ENCODE measurements around the gene SETBP1. TPM values are rescaled to one million over a fixed set of nuclear protein-coding genes. Genes with fewer than 3 reads are reported as not detected.

The SETBP1 gene
- total RNA-seq, 1 donor from 2014 or later = 12.4 TPM

GRCh38 chr18:44869533-44869932, 188.8 kb downstream of the SETBP1 start:
- DNase-seq (ENCODE audit: low read depth) (no peak), FAIRE-seq (no peak)
- H3K36me3 ChIP-seq (ENCODE audit: insufficient read depth, low read length) = no peaks in the 10 kb centered on the region
- H3K4me1 Mint-ChIP-seq (ENCODE audit: low read depth, unreplicated experiment) = no peaks in the 10 kb centered on the region
- no peaks in the 10 kb centered on the region for H3K79me2 ChIP-seq (ENCODE audit: insufficient read depth, low read length)
- H2AFZ ChIP-seq (ENCODE audit: low read depth, low read length) = no peak overlapping the region
- no peaks in the 10 kb centered on the region for H3K9me3 ChIP-seq (ENCODE audit: insufficient read depth, low read depth, low read length)
- H3K36me3 Mint-ChIP-seq (ENCODE audit: low read depth, unreplicated experiment) = no peaks in the 10 kb centered on the region
- no peaks in the 10 kb centered on the region for H3K27me3 ChIP-seq (ENCODE audit: insufficient read depth, low read length)
- no peak overlapping the region for H3K27ac Mint-ChIP-seq (ENCODE audit: unreplicated experiment)
- no peak overlapping the region for H3K4me3 ChIP-seq (ENCODE audit: insufficient read depth, low read depth, low read length)
- peaks cover 7% of the 10 kb centered on the region for H3K27me3 Mint-ChIP-seq (ENCODE audit: low read depth, unreplicated experiment)
- H3K9ac ChIP-seq (ENCODE audit: low read length) = no peak overlapping the region
- TF ChIP-seq CTCF (IDR thresholded peaks at IDR 0.05; ENCODE audit: insufficient read depth, low read depth, low read length) (no peak), EZH2 (IDR thresholded peaks at IDR 0.05; ENCODE audit: insufficient read depth, low read length) (no peak)
- H3K4me2 ChIP-seq (ENCODE audit: low read length) = no peak overlapping the region
- no peaks in the 10 kb centered on the region for H3K4me1 ChIP-seq (ENCODE audit: insufficient read depth, low read length)
- no peaks in the 10 kb centered on the region for H4K20me1 ChIP-seq (ENCODE audit: insufficient read depth, low read length)
- no peak overlapping the region for H3K27ac ChIP-seq (ENCODE audit: low read depth, low read length)
- H3K9me3 Mint-ChIP-seq (ENCODE audit: unreplicated experiment) = peaks cover 3% of the 10 kb centered on the region
- no peak overlapping the region for H3K4me3 Mint-ChIP-seq (ENCODE audit: unreplicated experiment)

- Histone ChIP-seq H3K36me3 (ENCODE audit: insufficient read depth, low read length) (no peaks in the 10 kb centered on the region), H3K9ac (ENCODE audit: low read length) (no peak overlapping the region), H3K4me3 (ENCODE audit: insufficient read depth, low read depth, low read length) (no peak overlapping the region), H3K4me2 (ENCODE audit: low read length) (no peak overlapping the region), H3K27me3 (ENCODE audit: insufficient read depth, low read length) (no peaks in the 10 kb centered on the region), H3K4me1 (ENCODE audit: insufficient read depth, low read length) (no peaks in the 10 kb centered on the region), H4K20me1 (ENCODE audit: insufficient read depth, low read length) (no peaks in the 10 kb centered on the region), H3K27ac (ENCODE audit: low read depth, low read length) (no peak overlapping the region), H2AFZ (ENCODE audit: low read depth, low read length) (no peak overlapping the region), H3K79me2 (ENCODE audit: insufficient read depth, low read length) (no peaks in the 10 kb centered on the region), H3K9me3 (ENCODE audit: insufficient read depth, low read depth, low read length) (no peaks in the 10 kb centered on the region)
- Mint-ChIP-seq H3K9me3 (ENCODE audit: unreplicated experiment) (peaks cover 3% of the 10 kb centered on the region), H3K27ac (ENCODE audit: unreplicated experiment) (no peak overlapping the region), H3K27me3 (ENCODE audit: low read depth, unreplicated experiment) (peaks cover 2% of the 10 kb centered on the region), H3K4me3 (ENCODE audit: unreplicated experiment) (no peak overlapping the region), H3K4me1 (ENCODE audit: low read depth, unreplicated experiment) (no peaks in the 10 kb centered on the region), H3K36me3 (ENCODE audit: low read depth, unreplicated experiment) (peaks cover 4% of the 10 kb centered on the region)
- TF ChIP-seq EZH2 (IDR thresholded peaks at IDR 0.05; ENCODE audit: insufficient read depth, low read length) = no peak
- no peak for TF ChIP-seq CTCF (IDR thresholded peaks at IDR 0.05; ENCODE audit: insufficient read depth, low read depth, low read length)
- FAIRE-seq = no peak
- DNase-seq (ENCODE audit: low read depth) = no peak
Measured at GRCh38 chr18:44870631-44871502, 190.2 kb downstream of the SETBP1 start.

DNA sequence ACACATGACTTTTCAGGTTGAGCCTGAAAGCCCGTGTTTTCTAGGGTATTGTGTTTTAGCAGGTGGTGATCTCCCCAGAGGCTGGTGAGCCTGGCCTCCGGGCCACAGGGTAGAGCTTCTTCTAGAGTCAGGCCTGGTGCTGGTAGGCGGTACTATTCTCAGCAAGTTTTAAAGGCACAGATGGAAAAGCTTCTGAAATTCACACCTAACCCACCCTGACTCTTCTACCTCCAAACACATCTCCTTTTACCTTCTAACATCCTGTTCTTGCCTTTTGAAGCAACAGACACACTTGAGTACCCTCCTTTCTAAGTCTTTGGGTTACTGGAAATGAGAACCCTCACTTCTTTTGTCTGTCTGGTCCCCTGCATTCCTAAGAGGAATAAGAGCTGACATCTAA, 191.1 kb downstream of the SETBP1 start:
- peaks cover 7% of the 10 kb centered on the region for H3K36me3 Mint-ChIP-seq (ENCODE audit: low read depth, unreplicated experiment)
- H3K27ac Mint-ChIP-seq (ENCODE audit: unreplicated experiment) = no peak overlapping the region
- FAIRE-seq (no peak), DNase-seq (ENCODE audit: low read depth) (no peak)
- H3K27me3 Mint-ChIP-seq (ENCODE audit: low read depth, unreplicated experiment) = peaks cover 2% of the 10 kb centered on the region
- no peak for TF ChIP-seq EZH2 (IDR thresholded peaks at IDR 0.05; ENCODE audit: insufficient read depth, low read length)
- TF ChIP-seq CTCF (IDR thresholded peaks at IDR 0.05; ENCODE audit: insufficient read depth, low read depth, low read length) = no peak
- Histone ChIP-seq H3K4me2 (ENCODE audit: low read length) (no peak overlapping the region), H3K4me1 (ENCODE audit: insufficient read depth, low read length) (no peaks in the 10 kb centered on the region), H3K4me3 (ENCODE audit: insufficient read depth, low read depth, low read length) (no peak overlapping the region), H3K27ac (ENCODE audit: low read depth, low read length) (no peak overlapping the region), H4K20me1 (ENCODE audit: insufficient read depth, low read length) (no peaks in the 10 kb centered on the region), H3K9ac (ENCODE audit: low read length) (no peak overlapping the region), H2AFZ (ENCODE audit: low read depth, low read length) (no peak overlapping the region), H3K27me3 (ENCODE audit: insufficient read depth, low read length) (no peaks in the 10 kb centered on the region), H3K79me2 (ENCODE audit: insufficient read depth, low read length) (no peaks in the 10 kb centered on the region), H3K36me3 (ENCODE audit: insufficient read depth, low read length) (no peaks in the 10 kb centered on the region), H3K9me3 (ENCODE audit: insufficient read depth, low read depth, low read length) (no peaks in the 10 kb centered on the region)
- no peaks in the 10 kb centered on the region for H3K9me3 Mint-ChIP-seq (ENCODE audit: unreplicated experiment)
- no peaks in the 10 kb centered on the region for H3K4me1 Mint-ChIP-seq (ENCODE audit: low read depth, unreplicated experiment)
- H3K4me3 Mint-ChIP-seq (ENCODE audit: unreplicated experiment) = no peak overlapping the region

All from astrocyte (in vitro differentiated cells and primary cell).